ENCODE results near the gene NDUFB1.

NDUFB1 gene

DNA sequence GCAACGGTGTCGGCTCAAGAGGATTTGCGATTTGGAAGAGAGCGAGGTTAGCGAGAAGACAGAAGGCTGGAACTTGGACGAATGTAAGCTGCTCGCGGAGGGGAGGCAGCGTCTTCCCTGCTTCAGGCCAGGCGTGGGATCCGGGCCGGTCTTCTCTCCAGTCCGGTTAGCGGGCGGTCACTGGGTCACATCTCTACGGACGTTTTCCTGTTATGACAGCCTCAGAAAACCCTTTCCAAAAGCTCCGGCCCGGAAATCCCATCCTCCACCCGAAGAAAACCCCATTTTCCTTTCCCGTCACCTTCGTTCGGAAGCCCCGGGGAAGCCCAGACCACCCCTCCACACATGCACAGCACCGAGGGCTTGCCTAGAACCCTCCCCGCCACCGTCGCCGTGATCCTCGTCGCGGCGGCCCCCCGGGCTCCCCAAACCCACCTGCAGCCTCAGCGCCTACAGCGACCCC lies 268 bp downstream of the NDUFB1 start:
- H3K4me3 ChIP-seq (ENCODE audit: low read length) = peak overlapping the region; percentile 98
- DNase-seq (ENCODE audit: low read depth) = peak; percentile 43
- TF ChIP-seq, protein P1, sequence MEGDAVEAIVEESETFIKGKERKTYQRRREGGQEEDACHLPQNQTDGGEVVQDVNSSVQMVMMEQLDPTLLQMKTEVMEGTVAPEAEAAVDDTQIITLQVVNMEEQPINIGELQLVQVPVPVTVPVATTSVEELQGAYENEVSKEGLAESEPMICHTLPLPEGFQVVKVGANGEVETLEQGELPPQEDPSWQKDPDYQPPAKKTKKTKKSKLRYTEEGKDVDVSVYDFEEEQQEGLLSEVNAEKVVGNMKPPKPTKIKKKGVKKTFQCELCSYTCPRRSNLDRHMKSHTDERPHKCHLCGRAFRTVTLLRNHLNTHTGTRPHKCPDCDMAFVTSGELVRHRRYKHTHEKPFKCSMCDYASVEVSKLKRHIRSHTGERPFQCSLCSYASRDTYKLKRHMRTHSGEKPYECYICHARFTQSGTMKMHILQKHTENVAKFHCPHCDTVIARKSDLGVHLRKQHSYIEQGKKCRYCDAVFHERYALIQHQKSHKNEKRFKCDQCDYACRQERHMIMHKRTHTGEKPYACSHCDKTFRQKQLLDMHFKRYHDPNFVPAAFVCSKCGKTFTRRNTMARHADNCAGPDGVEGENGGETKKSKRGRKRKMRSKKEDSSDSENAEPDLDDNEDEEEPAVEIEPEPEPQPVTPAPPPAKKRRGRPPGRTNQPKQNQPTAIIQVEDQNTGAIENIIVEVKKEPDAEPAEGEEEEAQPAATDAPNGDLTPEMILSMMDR (IDR thresholded peaks at IDR 0.05; ENCODE audit: insufficient read depth, low read depth, low read length, missing control alignments) = no peak

DNA sequence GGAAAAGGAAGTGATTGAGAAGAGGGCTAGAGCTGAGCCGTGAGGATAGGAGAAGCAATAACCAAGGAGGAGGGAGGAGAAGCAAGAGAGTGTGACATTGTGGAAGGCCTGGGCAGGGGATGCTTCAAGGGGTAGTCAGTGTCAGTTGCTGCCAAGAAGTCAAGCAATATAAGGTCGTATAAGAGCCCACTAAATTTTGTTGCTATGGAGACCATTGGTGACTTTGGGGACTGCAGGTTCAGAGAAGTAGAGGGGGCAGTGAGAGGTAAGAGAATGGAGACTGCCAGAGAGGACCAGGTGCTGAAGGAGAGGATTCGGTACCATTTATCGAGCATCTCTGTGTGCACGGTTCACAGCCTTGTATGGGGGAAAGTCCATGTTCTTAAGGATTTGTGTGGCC lies 12.0 kb downstream of the NDUFB1 start:
- no peak for DNase-seq (ENCODE audit: low read depth)
- H3K4me3 ChIP-seq (ENCODE audit: low read length) = no peak overlapping the region
- TF ChIP-seq, protein P1 (IDR thresholded peaks at IDR 0.05; ENCODE audit: insufficient read depth, low read depth, low read length, missing control alignments) = no peak

DNA sequence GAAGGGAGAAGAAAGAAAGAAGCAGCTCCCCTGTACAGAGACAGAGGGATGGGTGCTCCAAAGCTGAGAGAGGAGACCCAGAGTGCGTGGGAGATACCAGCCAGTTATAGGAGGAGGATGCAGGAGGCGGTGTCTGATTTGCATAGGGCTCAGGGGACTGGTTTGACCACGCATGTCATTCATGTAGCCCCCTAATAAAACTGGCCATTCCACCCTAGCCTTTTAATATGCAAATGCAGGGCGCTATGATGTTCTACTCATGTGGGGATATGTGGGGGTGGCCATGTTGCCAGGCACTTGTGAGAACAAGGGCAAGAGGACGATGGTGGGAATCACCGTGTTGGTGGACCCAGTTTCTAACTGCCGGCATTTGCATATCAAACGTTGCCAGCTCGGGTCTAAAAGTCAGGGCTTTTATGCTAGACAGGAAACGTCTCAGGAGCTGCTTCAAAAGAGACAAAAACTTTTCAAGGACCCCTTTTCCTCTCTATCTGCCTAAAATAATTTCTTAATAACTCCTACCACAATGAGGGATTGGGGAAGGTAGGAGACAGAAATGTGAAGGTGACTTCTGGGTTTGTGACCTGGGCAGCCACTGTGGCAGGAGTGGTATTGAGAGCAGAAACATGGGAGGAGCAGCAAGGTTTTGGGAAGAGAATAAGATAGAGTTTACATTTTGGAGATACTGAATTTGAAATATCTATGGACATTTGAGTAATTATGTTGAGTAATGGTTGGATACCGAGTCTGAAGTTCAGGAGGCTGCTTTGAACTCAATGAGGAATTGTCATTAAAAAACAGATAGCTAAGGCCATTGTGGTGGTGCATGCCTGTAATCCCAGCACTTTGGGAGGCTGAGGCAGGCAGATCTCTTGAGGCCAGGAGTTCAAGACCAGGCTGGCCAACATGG lies 12.9 kb downstream of the NDUFB1 start:
- no peak overlapping the region for H3K4me3 ChIP-seq (ENCODE audit: low read length)
- TF ChIP-seq, protein P1 (IDR thresholded peaks at IDR 0.05; ENCODE audit: insufficient read depth, low read depth, low read length, missing control alignments) = no peak
- DNase-seq (ENCODE audit: low read depth) = no peak

DNA sequence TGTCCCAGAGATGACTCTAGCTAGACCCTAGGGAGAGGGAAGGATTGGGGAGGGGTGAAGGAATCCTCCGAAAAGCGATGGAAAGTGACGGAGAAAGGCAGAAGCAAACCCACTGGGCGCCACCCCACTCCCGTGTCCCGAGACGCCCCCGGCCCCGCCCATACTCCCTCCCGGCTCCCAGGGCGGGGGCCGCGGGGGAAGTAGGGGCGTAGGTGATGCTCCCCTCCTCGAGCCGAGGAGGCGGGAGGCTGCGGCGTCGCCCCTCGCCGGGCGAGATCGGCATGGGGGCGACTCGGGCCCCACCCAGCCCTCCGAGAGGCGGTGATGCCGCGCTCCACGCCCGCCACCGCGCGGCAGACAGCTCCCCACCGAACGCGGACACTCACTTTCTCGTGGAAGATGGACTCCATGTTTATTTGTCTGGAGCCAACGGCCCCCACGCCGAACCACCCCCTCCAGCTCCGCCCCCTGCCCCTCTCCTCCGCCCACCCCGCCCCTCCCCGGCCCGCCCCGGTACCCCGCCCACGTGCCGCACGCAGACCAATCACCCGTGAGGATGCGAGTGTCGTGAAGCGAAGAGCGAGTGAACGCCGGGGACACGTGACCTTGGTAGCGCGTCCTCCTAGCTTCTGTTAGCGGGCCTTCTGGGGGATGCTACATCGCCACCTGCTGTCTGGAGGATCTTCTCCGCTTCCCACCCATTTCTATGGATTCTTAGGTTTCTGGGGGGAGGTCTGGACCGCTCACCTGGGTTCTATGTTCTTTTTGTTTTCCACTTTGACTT lies 15.2 kb downstream of the NDUFB1 start, which contains the start of gene ATXN3:
Gene ATXN3, minus strand, starts transcription at position 440 of the 784 bp plus-strand sequence. Its CDS starts 30 bp downstream, at position 410.
- peak; percentile 99 for DNase-seq (ENCODE audit: low read depth)

DNA sequence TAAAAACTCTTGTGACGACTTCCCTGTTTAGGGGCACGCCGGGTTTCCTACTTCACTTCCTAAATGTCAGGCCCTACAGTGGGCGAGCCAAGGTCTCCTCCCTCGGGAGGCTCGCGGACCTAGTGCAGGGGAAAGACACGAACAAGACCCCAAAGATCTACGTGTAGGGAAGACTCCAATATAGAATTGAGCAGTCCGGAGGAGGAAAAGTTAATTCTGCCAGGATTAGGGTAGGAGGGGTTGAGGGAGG lies 15.7 kb downstream of the NDUFB1 start:
- H3K4me3 ChIP-seq (ENCODE audit: low read length) = peak overlapping the region; percentile 96
- TF ChIP-seq, protein P1 (IDR thresholded peaks at IDR 0.05; ENCODE audit: insufficient read depth, low read depth, low read length, missing control alignments) = no peak
- DNase-seq (ENCODE audit: low read depth) = peak; percentile 48

More for the DNA sequence above, 15.2 kb downstream of the NDUFB1 start, which contains the start of gene ATXN3:
- peak within 1 kb of the TSS; percentile 96 for H3K4me3 ChIP-seq (ENCODE audit: low read length)
- TF ChIP-seq, protein P1 (IDR thresholded peaks at IDR 0.05; ENCODE audit: insufficient read depth, low read depth, low read length, missing control alignments) = peak; percentile 83

DNA sequence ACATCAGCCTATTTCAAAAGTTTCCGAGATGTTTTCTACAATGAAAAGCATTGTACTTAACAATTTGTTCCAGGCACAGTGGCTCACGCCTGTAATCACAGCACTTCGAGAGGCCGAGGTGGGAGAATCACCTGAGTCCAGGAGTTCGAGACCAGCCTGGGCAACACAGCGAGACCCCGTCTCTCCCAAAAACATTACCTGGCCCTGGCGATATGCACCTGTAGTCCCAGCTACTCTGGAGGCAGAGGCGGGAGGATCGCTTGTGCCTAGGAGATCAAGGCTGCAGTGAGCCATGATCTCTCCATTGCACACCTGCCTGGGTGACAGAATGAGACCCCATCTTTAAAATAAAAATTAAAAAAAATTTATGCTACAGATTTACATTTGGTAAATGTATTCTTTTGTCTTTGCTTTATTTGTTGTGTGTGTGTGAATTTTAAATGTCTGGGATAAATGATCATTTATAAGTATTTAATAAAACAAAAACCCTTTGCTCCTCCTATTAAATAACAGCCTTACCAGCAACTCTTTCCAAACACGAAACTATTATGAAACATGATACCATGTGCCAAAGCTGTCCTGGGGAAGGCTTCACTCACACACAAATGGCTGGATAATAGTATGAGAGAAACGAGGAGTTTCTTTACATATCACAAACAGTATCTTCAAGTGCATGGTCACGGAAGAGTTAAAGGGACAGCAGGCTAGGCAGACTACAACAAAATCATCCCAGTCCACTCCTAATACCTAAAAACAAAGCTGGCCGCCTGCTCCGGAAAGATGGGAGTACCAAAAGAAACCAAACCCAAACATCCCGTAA lies 16.2 kb downstream of the NDUFB1 start:
- TF ChIP-seq, protein P1 (IDR thresholded peaks at IDR 0.05; ENCODE audit: insufficient read depth, low read depth, low read length, missing control alignments) = no peak
- DNase-seq (ENCODE audit: low read depth) = peak; percentile 52
- H3K4me3 ChIP-seq (ENCODE audit: low read length) = peak overlapping the region; percentile 96
